Measurements from ENCODE around the gene KRT80. TPM values are rescaled to one million over a fixed set of nuclear protein-coding genes. Genes with fewer than 3 reads are reported as not detected.

The KRT80 gene
- total and polyA plus RNA-seq, 2 experiments from 2014 or later, result not detected

GRCh38 chr12:52179396-52179973, 12.3 kb downstream of the KRT80 start:
- no peak for DNase-seq (ENCODE audit: low spot score)
- no peak for ATAC-seq
- no peaks in the 10 kb centered on the region for H4K20me1 ChIP-seq (replicated peaks; ENCODE audit: insufficient read depth)
- H3K79me2 ChIP-seq (replicated peaks; ENCODE audit: insufficient read depth), result no peaks in the 10 kb centered on the region
- H3K27ac ChIP-seq (ENCODE audit: low read depth), result no peak overlapping the region
- no peaks in the 10 kb centered on the region for H3K36me3 ChIP-seq (ENCODE audit: insufficient read depth)
- no peaks in the 10 kb centered on the region for H3K9me2 ChIP-seq (ENCODE audit: insufficient read depth)
- no peaks in the 10 kb centered on the region for H3K27me3 ChIP-seq (ENCODE audit: insufficient read depth)
- no peaks in the 10 kb centered on the region for H3K9me3 Mint-ChIP-seq
- H2AFZ ChIP-seq, result no peak overlapping the region
- H3K27me3 Mint-ChIP-seq (ENCODE audit: insufficient read depth, low read depth, poor library complexity), result peaks cover 16% of the 10 kb centered on the region
- H3K4me2 ChIP-seq, result no peak overlapping the region
- no peak overlapping the region for H3K27ac Mint-ChIP-seq
- no peaks in the 10 kb centered on the region for H3K36me3 Mint-ChIP-seq (ENCODE audit: low read depth)
- no peak for TF ChIP-seq EZH2 (IDR thresholded peaks at IDR 0.05; ENCODE audit: low read depth, unreplicated experiment)
- no peak for TF ChIP-seq POLR2AphosphoS5 (IDR thresholded peaks at IDR 0.05; ENCODE audit: low read depth)
- TF ChIP-seq CTCF (conservative IDR thresholded peaks at IDR 0.05; ENCODE audit: low read depth in 2 of 2), result no peak
- TF ChIP-seq REST (IDR thresholded peaks at IDR 0.05; ENCODE audit: unreplicated experiment), result no peak
- TF ChIP-seq NANOG (IDR thresholded peaks at IDR 0.05; ENCODE audit: borderline replicate concordance), result no peak
- no peak for TF ChIP-seq EZH2phosphoT487 (IDR thresholded peaks at IDR 0.05; ENCODE audit: unreplicated experiment)
- no peak for TF ChIP-seq ETS1 (IDR thresholded peaks at IDR 0.05)
- no peak for TF ChIP-seq CREB1 (CRISPR knock-in tag; IDR thresholded peaks at IDR 0.05; ENCODE audit: low read depth)
- no peak for TF ChIP-seq STAT1 (IDR thresholded peaks at IDR 0.05; ENCODE audit: unreplicated experiment)
- TF ChIP-seq JUNB (IDR thresholded peaks at IDR 0.05; ENCODE audit: unreplicated experiment), result no peak
- no peak for TF ChIP-seq ZNF114 (CRISPR knock-in tag; IDR thresholded peaks at IDR 0.05)
- no peak for TF ChIP-seq ZNF462 (CRISPR knock-in tag; IDR thresholded peaks at IDR 0.05)
- TF ChIP-seq ZNF331 (CRISPR knock-in tag; IDR thresholded peaks at IDR 0.05; ENCODE audit: low read depth), result no peak
- H3K4me3 ChIP-seq, result no peak overlapping the region
- peaks cover 32% of the 10 kb centered on the region for H3K4me1 Mint-ChIP-seq
- no peak overlapping the region for H3K4me3 Mint-ChIP-seq
- H3F3A ChIP-seq (replicated peaks; ENCODE audit: low read depth), result no peaks in the 10 kb centered on the region
- peaks cover 14% of the 10 kb centered on the region for H3K4me1 ChIP-seq (ENCODE audit: insufficient read depth)

Measured in GM23338 (cell line).